ENCODE data around the gene GPR137.

GPR137 gene

GRCh38 chr11:64249038-64249437 lies 36.6 kb upstream of the GPR137 start:
- DNase-seq (ENCODE audit: low read depth in 3 of 3, low spot score in 1 of 3): no peak

DNA sequence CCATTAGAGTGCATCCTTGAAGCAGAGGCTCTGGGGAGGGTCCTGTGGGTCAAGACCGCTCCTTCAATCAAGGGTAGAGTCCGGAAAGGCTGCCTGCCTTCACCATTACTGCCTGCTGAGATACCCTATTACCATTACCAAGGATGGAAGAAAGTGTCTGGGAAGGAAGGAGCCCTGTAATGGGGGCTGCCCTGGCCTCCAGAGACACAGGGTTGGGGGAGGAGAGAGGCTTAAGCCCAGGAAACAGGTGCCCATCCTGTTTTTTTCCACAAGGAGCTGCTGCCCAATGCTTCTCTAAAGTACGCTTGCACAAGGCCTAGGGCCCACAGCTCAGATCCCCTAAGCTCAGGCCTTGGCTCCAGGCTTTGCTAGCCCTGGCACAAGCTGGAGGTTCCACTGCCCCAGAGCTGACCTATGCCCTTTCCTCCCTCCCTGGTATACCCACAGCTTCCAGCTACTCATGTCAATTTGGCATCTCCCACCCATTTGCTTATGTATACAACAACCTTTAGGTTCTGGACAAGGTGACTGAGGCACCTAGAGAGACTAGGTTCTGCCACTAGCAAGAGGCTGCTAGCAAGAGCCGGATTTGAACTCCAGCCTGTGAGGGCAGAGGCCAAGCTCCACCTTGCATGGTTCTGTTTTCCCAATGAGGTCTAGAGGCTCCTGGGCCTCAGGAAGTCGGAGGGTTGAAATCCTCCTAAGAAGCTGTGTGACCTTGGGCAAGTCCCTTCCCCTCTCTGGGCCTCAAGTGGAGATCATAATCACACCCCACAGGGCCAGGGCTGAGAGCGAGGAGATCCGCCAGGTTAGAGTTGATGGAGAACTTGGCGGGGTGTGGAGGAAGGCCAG lies 35.9 kb upstream of the GPR137 start:
- no peak for DNase-seq (ENCODE audit: low read depth in 3 of 3, low spot score in 1 of 3)

DNA sequence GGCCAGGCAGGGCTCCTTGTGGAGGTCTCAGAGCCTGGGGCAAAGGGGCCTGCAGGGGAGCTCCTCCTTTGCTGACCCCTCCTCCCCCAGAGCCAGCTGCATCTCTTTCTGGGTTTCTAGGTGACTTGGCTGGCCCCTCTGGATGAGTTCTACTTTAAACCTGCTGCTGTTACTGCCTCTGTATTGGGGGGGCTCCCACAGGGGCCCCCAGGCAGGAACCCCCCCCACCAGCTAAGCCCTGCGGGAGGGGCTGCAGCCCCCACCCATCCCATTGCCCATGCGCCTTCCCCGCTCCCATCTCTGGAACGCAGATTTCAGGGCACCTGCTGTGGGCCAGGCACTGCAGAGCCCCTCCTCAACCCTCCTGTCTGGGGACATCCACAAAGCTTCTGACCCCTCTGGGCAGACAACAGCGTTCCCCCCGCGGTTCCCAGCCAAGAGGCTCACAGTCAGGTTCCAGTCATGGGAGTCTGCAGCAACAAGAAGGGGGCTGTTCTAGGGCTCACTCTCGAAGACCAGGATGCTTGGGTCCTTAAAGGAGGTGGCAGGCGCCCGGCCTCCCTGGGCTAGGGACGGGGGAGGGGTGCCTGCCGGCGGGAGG lies 35.1 kb upstream of the GPR137 start:
- DNase-seq (ENCODE audit: low read depth in 3 of 3, low spot score in 1 of 3): no peak

DNA sequence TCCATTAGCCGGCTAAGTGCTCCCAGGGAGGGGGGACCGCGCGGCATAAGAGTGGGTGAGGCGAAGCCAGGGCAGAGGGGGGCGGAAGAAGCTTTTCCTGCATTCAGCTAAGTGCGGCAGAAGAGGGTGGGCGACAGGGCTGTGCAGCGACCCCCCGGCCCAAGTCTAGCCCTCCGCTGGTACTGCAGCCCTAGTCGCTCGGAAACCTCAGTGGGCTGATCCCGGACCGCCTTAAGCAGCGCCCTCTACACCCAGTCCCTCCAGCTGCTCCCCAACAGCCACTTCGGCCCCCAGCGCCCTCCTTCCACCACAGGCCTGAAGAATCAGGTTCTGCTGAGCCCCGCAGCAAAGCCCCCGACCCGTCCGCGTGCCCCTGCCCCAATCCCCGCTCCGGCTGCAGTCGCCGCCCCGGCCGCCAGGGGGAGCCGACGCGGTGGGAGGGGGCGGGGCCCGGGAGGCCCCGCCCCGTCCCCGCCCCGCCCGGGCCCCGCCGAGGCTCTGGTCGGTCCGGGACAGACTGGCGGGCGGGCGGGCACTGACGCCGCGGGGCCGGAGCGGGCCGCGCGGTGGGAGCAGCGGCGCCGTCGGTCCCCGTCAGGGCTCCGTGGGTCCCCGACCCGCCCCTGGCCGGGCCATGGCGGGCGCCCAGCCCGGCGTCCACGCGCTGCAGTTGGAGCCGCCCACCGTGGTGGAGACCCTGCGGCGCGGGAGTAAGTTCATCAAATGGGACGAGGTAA lies 34.5 kb upstream of the GPR137 start, which contains the start of gene PLCB3:
Gene PLCB3 (plus strand): TSS at position 515 of the 737 bp plus-strand sequence. CDS start 120 bp downstream, at position 635.
- DNase-seq (ENCODE audit: low read depth in 3 of 3, low spot score in 1 of 3): peak in 2 of 3 donors; percentile 57 to 60

- DNase-seq (ENCODE audit: low read depth in 3 of 3, low spot score in 1 of 3): no peak
Measured at GRCh38 chr11:64251753-64252002, 34.0 kb upstream of the GPR137 start.

DNA sequence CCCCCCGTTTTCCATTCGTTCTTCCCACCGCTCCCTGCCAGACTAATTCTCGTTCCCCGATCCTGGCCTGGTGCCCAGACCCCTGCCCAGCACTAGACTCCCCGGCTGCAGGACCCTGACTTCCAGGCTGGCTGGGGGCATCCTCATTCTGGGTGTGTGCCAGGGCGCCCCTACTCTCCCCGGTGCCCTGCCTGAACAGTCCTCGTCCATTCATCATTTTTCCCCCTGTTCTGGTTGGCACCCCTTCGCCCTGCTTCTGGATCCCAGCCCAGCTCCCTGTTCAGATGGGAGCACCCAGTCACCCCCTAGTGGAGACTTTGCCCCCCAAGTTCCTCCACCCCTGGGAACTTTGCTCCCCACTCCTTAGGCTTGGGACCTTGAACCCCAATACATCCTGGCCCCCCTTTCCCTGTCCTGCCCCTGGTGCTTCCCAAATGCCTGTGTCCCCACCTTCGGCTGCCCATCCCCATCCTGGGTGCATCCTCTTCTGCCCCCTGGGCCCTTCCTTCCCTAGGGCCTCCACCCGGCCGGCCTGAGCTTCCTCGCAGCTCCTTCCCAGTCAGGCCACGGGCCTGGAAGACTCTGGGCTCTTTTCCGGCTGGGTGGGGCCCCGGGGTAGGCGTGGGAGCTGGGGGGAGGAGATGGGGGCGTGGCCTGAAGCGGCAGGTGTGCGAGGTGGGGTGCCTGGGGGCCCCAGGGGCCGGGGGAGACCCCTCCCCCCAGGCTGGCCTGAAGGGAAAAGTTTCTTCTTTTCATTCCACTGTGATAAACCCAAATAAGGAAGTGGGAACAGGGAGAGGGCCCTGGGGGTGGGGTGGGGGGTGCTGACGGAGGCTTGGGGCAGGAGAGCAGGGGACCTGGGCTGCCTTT lies 33.4 kb upstream of the GPR137 start:
- DNase-seq (ENCODE audit: low read depth in 3 of 3, low spot score in 1 of 3): no peak

DNA sequence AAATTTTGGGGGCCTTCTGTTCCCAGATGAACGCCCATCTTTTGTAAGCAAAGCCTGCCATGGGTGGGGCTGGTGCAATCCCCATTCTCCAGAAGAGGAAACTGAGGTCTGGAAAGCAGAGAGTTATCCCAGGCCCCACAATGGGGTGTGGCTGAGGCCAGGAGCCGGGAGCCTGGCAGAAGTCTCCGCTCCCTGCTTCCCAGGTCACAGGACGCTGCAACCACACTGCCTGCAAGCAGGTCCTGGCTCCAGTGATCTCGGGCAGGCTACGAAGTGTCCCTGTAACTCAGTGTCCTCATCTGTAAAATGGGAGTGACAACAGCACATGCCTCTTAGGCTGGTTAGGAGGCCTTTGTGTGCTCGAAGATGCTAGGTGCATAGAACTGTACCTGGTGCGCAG lies 32.6 kb upstream of the GPR137 start:
- no peak for DNase-seq (ENCODE audit: low read depth in 3 of 3, low spot score in 1 of 3)

GRCh38 chr11:64253481-64253880 lies 32.2 kb upstream of the GPR137 start:
- DNase-seq (ENCODE audit: low read depth in 3 of 3, low spot score in 1 of 3): no peak

- no peak for DNase-seq (ENCODE audit: low read depth in 3 of 3, low spot score in 1 of 3)
Measured at GRCh38 chr11:64254326-64254725, 31.3 kb upstream of the GPR137 start.

DNA sequence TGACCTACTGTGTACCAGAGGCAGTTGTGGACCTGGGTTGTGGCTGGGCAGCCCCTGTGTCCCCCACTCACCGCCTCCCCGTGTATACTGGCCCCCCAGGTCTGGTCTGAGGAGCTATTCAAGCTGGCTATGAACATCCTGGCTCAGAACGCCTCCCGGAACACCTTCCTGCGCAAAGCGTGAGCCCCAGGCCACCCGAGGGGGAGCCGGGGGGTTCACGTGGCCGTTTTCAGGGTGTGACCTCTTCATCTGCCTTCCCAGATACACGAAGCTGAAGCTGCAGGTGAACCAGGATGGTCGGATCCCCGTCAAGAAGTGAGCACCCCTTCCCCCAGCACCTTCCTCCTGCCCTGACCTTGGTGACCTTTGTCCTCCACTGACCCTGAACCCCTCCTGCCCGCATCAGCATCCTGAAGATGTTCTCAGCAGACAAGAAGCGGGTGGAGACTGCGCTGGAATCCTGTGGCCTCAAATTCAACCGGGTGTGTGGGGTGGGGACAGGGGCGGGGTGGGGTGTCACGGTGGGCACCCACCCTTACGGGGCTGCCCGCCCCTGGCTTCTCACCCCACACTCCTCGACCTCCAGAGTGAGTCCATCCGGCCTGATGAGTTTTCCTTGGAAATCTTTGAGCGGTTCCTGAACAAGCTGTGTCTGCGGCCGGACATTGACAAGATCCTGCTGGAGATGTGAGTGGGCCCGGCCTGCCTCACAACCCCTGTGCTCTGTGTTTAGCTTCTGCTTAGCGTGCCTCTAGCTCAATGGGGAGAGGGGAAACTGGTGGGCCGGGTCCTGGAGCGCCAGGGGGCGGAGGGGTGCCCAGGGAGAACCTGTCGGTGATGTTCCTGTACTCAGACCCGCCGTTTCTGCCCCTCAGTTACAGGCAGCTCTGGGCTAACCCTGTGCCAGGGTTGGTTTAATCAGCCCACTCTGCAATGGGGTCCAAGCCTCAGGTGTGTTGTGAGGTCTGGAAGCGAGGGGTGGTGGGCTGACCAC lies 30.2 kb upstream of the GPR137 start:
- DNase-seq (ENCODE audit: low read depth in 3 of 3, low spot score in 1 of 3): no peak

GRCh38 chr11:64256300-64256699 lies 29.3 kb upstream of the GPR137 start:
- DNase-seq (ENCODE audit: low read depth in 3 of 3, low spot score in 1 of 3): no peak

DNA sequence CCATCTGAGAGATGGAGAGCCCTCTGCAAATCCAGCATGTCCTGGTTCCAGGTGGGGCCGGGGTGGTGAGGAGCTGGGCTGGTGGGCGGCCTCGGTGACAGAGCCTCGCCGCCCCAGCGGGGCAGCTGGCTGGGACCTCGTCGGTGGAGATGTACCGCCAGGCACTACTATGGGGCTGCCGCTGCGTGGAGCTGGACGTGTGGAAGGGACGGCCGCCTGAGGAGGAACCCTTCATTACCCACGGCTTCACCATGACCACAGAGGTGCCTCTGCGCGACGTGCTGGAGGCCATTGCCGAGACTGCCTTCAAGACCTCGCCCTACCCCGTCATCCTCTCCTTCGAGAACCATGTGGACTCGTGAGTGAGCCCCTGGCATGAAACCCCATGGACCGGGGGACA lies 27.3 kb upstream of the GPR137 start:
- DNase-seq (ENCODE audit: low read depth in 3 of 3, low spot score in 1 of 3): no peak

DNA sequence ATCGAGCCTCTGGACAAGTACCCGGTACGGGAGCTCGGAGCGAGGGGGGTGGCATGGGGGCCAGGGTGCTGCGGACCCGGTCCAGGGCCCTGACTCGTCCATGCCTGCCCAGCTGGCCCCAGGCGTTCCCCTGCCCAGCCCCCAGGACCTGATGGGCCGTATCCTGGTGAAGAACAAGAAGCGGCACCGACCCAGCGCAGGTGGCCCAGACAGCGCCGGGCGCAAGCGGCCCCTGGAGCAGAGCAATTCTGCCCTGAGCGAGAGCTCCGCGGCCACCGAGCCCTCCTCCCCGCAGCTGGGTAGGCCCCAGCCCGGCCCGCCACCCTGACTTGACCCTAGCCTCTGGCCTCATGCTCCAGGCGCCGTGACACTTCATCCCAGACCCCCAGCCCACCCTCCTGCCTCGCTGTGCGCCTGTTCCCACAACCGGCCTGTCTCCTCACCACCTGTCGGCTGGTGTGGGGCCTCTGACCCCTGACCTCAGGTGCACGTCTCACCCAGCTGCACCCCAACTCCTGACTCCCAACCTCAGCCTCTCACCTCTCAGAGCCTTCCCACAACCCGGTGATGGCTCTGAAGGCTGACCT lies 26.6 kb upstream of the GPR137 start:
- no peak for DNase-seq (ENCODE audit: low read depth in 3 of 3, low spot score in 1 of 3)

DNA sequence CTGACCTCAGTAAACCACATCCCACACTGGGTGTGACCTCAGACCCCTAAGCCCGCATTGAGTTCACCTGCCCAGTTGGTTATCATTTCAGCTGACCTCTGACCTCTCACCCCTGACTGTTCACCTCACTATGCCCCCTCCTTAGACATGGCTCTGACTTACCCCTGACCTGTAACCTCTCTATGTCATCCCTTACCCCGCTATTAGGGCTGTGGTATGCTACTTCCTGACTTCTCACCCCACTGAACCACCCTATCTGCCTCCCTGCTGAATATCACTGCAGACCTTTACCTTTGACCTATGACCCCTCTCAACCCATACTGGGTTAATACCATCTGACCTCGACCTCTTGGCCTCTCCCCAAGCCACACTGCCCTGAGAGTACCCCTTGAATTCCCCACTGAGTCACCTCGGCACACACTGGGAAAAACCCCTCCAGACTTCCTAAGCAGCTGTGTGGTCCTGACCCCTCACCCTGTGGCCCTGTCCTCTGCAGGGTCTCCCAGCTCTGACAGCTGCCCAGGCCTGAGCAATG lies 26.0 kb upstream of the GPR137 start:
- DNase-seq (ENCODE audit: low read depth in 3 of 3, low spot score in 1 of 3): no peak

- DNase-seq (ENCODE audit: low read depth in 3 of 3, low spot score in 1 of 3): no peak
Measured at GRCh38 chr11:64260147-64260708, 25.4 kb upstream of the GPR137 start.

DNA sequence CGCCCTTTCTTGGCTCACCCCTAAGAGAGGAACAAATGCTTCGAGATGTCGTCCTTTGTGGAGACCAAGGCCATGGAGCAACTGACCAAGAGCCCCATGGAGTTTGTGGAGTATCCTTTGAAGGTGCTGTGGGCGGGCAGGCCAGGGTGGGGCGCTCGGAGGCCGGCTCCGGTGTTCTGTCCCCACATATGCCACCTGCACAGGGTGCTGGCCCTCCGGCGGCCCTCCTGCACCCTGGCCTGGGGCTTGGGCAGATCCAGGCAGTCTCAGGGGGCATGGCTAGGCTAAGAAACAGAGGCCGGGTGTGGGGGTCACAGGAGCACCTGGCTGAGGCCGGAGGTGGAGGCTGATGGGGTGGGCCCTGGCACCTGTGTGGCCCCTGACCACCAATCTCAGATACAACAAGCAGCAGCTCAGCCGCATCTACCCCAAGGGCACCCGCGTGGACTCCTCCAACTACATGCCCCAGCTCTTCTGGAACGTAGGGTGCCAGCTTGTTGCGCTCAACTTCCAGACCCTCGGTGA lies 24.0 kb upstream of the GPR137 start:
- DNase-seq (ENCODE audit: low read depth in 3 of 3, low spot score in 1 of 3): no peak

DNA sequence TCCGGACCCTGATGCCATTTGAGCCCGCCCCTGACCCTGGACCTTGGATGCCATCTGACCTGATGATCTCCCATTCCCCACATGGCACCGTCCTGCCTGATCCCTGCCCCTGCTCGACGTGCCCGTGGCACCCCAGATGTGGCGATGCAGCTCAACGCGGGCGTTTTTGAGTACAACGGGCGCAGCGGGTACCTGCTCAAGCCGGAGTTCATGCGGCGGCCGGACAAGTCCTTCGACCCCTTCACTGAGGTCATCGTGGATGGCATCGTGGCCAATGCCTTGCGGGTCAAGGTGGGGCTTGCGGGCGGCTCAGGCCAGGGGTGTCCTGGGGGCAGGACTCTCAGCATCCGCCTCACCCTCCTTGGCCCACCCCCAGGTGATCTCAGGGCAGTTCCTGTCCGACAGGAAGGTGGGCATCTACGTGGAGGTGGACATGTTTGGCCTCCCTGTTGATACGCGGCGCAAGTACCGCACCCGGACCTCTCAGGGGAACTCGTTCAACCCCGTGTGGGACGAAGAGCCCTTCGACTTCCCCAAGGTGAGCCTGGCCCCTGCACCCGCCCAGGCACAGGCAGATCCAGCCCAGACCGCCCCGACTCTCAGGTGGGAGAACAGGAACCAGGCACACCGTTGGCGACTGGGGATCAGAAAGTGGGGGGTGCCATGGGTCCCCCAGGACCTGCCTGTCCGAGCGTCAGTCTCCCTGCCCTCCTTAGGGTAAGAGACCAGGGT lies 23.2 kb upstream of the GPR137 start:
- no peak for DNase-seq (ENCODE audit: low read depth in 3 of 3, low spot score in 1 of 3)

Measured in stimulated activated CD4-positive, alpha-beta T cell treated with anti-CD3 and anti-CD28 coated beads, TNF-alpha, amount 100 ng/mL, for 1 hour (primary cell).